Lung (tissue), 12 donors: ENCODE measurements around the gene PPP1R36. TPM values are rescaled to one million over a fixed set of nuclear protein-coding genes. Genes with fewer than 3 reads are reported as not detected.

Experiments used
- ATAC-seq: fragments of 200-7000 bp; cut with Tn5 transposase; one replicate; pipeline ENCODE4 v1.9.1; 2020; ENCODE audit warnings: moderate number of reproducible peaks; ENCODE audit not compliant: insufficient read depth, low FRiP score
- DNase-seq, 3 donors: peaks; one replicate each; pipeline ENCODE4 v3.0.0-alpha.2; 2013 to 2017
- H3K27ac ChIP-seq, 2 donors: one replicate each; pipeline ENCODE4 v1.5.1; 2013; ENCODE audit warnings: mild to moderate bottlenecking in 2 of 2, moderate library complexity in 2 of 2, control low read depth in 1 of 2, inconsistent platforms in 1 of 2, low read depth in 1 of 2, low read length in 1 of 2
- H3K27me3 ChIP-seq, 3 donors: one replicate each; pipeline ENCODE4 v1.5.1; 2013; ENCODE audit warnings: low read length in 2 of 3; ENCODE audit not compliant: control insufficient read depth in 3 of 3, insufficient read depth in 3 of 3
- H3K36me3 ChIP-seq, 4 donors: one replicate each; pipeline ENCODE4 v1.5.1; 2013; ENCODE audit warnings: low read length in 4 of 4, mild to moderate bottlenecking in 1 of 4, moderate library complexity in 1 of 4; ENCODE audit not compliant: control insufficient read depth in 4 of 4, insufficient read depth in 4 of 4
- H3K4me1 ChIP-seq, 5 donors: one replicate each; pipeline ENCODE4 v1.5.1; 2013; ENCODE audit warnings: low read length in 5 of 5, mild to moderate bottlenecking in 2 of 5, moderate library complexity in 1 of 5; ENCODE audit not compliant: control insufficient read depth in 5 of 5, insufficient read depth in 5 of 5
- H3K4me3 ChIP-seq: one replicate; pipeline ENCODE4 v1.5.1; 2013; ENCODE audit warnings: mild to moderate bottlenecking, control low read depth, moderate library complexity
- H3K9ac ChIP-seq, 2 donors: one replicate each; pipeline ENCODE4 v1.5.1; 2013; ENCODE audit warnings: low read length in 2 of 2, control low read depth in 1 of 2; ENCODE audit not compliant: insufficient read depth in 1 of 2
- H3K9me3 ChIP-seq, 4 donors: one replicate each; pipeline ENCODE4 v1.5.1; 2013; ENCODE audit warnings: low read length in 3 of 4, mild to moderate bottlenecking in 1 of 4, moderate library complexity in 1 of 4; ENCODE audit not compliant: control insufficient read depth in 4 of 4, insufficient read depth in 3 of 4
- WGBS, 2 donors: extraction: QIAGEN DNeasy Blood & Tissue Kit; methylation state at CpG; one replicate each; pipeline ENCODE4 v1.1.7; 2013; 5-methylcytosine and 5-hydroxymethylcytosine counted together
- polyA plus RNA-seq, 2 donors: library from polyadenylated mRNA; stranded (reverse); fragments of 200-250 nt; gene quantifications; one replicate each; pipeline ENCODE4 v1.2.1, GENCODE V29; 2013
- total RNA-seq, 2 donors: library from RNA; depleted of rRNA in 1 of 2; stranded (reverse); fragments of >200 nt in 1 of 2; gene quantifications; one replicate each; pipeline ENCODE4 v1.2.1, GENCODE V29; 2014 to 2021
- TF ChIP-seq, protein P1 (sequence below): IDR thresholded peaks from 2 replicates; pipeline ENCODE4 v1.5.1; 2012; ENCODE audit warnings: mild to moderate bottlenecking; ENCODE audit errors: control extremely low read depth, extremely low read depth
- donor health status: control.
- donor health status: control.
- donor health status: Bipolar disorder and iron deficiency.
- donor health status: healthy.
- donor health status: DM: yes; HTN: yes; CAD: no.

The PPP1R36 gene
- total and polyA plus RNA-seq, 4 donors: 1.2 to 3.1 (median 1.9) TPM

DNA sequence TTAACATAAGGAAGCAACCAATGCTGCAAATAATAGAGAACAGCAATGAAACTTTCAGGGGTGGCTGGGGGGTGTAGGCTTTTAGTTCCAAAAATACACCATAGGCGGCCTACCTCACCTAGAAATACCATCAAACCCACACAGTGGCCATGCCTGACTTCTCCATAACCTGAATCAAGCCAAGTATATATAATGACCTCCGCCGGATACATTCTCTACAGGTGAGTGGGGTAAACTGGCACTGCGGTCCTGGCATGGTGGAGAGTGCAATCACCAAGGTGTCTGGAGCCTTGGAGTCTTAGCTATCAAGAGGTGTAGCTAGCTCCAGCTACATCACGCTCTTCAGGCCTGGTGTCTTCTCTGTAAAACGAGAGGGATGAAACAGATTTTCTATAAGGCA is 47.3 kb upstream of the PPP1R36 start:
- H3K36me3 ChIP-seq: peaks cover 0 to 1% (median 0%) of the 10 kb centered on the region in 4 donors
- 45 to 61% methylated on average over 6 of the region's 6 CpGs for WGBS, 2 donors
- TF ChIP-seq, protein P1, sequence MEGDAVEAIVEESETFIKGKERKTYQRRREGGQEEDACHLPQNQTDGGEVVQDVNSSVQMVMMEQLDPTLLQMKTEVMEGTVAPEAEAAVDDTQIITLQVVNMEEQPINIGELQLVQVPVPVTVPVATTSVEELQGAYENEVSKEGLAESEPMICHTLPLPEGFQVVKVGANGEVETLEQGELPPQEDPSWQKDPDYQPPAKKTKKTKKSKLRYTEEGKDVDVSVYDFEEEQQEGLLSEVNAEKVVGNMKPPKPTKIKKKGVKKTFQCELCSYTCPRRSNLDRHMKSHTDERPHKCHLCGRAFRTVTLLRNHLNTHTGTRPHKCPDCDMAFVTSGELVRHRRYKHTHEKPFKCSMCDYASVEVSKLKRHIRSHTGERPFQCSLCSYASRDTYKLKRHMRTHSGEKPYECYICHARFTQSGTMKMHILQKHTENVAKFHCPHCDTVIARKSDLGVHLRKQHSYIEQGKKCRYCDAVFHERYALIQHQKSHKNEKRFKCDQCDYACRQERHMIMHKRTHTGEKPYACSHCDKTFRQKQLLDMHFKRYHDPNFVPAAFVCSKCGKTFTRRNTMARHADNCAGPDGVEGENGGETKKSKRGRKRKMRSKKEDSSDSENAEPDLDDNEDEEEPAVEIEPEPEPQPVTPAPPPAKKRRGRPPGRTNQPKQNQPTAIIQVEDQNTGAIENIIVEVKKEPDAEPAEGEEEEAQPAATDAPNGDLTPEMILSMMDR: no peak
- H3K9ac ChIP-seq: peak overlapping the region; percentile 79 to 92
- ATAC-seq (no peak), DNase-seq (no peak)
- no peaks in the 10 kb centered on the region for H3K9me3 ChIP-seq
- peaks cover 7 to 38% (median 20%) of the 10 kb centered on the region in 5 donors for H3K4me1 ChIP-seq
- no peaks in the 10 kb centered on the region for H3K27me3 ChIP-seq
- peak overlapping the region; percentile 62 for H3K4me3 ChIP-seq
- peak overlapping the region; percentile 99 to 100 for H3K27ac ChIP-seq

- peaks cover 7 to 43% (median 24%) of the 10 kb centered on the region in 5 donors for H3K4me1 ChIP-seq
Measured at GRCh38 chr14:64502887-64503433, 46.8 kb upstream of the PPP1R36 start.

DNA sequence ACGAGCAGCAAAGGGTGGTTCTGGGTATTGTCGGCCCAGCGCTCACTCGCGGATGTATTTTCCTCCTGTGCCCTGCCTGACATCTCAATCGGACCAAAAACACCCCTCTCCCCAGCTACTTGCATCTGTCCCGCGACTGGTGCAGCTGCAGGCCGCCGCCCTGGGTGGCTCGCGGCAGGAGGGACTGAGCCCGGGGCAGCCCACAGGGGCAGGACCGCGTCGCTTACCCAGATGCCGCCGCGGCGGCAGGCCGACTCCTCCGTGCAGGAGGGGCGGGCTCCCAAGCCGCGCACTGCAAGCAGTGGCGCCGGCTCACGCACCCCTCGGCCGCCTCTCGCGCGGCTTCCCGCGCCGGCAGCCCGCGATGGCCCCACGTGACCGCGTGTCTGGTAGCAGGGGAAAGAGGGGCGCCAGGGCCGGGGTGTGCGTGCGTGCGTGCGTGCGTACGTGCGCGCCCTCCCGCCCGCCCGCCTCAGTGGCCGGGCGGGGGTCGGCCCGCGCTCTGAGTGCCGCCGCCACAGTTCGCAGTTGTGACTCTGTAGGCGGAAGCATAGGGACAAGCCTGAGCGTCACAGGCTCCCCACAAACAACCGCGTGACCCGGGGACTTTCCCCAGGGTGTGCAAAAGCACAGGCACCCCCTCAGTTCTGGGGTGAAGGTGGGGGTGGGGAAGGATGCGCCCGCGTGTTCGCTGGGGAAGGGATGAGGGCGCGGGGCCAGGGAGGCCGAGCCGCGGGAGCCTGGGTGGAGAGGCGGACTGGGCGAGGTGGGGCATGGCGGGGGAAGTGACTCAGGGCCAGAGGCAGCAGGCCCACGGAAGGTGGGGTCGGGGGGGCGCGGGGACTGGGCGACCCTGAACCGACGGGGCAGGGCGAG is 46.1 kb upstream of the PPP1R36 start, which contains the start of gene ZBTB25:
Gene ZBTB25 (minus strand): TSS at position 405 of the 876 bp plus-strand sequence. CDS start 13,305 bp downstream, outside the sequence.
- ATAC-seq (peak; percentile 87), DNase-seq (peak; percentile 94 to 97 (median 95))
- TF ChIP-seq, protein P1: no peak
- Histone ChIP-seq H3K9me3 (no peaks in the 10 kb centered on the region), H3K27ac (peak within 1 kb of the TSS; percentile 99 to 100), H3K9ac (peak within 1 kb of the TSS; percentile 87 to 92), H3K36me3 (peaks cover 0 to 4% (median 0%) of the 10 kb centered on the region in 4 donors), H3K4me3 (peak within 1 kb of the TSS; percentile 62), H3K27me3 (no peaks in the 10 kb centered on the region), H3K4me1 (peaks cover 7 to 47% (median 27%) of the 10 kb centered on the region in 5 donors)
- whole genome bisulfite sequencing, 2 donors: 0% methylated on average over 72 to 87 of the region's 87 CpGs

More at GRCh38 chr14:64502887-64503433, 46.8 kb upstream of the PPP1R36 start:
- Histone ChIP-seq H3K36me3 (peaks cover 0 to 4% (median under 1%) of the 10 kb centered on the region in 4 donors), H3K9me3 (no peaks in the 10 kb centered on the region), H3K27me3 (no peaks in the 10 kb centered on the region), H3K4me3 (peak overlapping the region; percentile 62), H3K27ac (peak overlapping the region; percentile 99 to 100), H3K9ac (peak overlapping the region; percentile 79 to 92)
- peak; percentile 0 for ATAC-seq
- WGBS, 2 donors: 0 to 1% methylated on average over 29 of the region's 29 CpGs
- TF ChIP-seq, protein P1: no peak
- peak in 2 of 3 donors; percentile 64 to 71 for DNase-seq
